Measurements from ENCODE around the gene NECTIN2.

- TF ChIP-seq CTCF (IDR thresholded peaks at IDR 0.05; ENCODE audit: low read depth, low read length, poor library complexity, severe bottlenecking), result no peak
- TF ChIP-seq EZH2phosphoT487 (IDR thresholded peaks at IDR 0.05; ENCODE audit: borderline replicate concordance, low read length), result no peak
Observed at GRCh38 chr19:44893332-44894051, 47.4 kb downstream of the NECTIN2 start.
